Measurements from ENCODE around the gene PAM. TPM values are rescaled to one million over a fixed set of nuclear protein-coding genes. Genes with fewer than 3 reads are reported as not detected.

PAM gene
- total and polyA plus RNA-seq, 2 of the 8 experiments (the other 6 are each of a cell fraction or from before 2014, with no cell fraction given): 30.4 to 67.8 TPM

GRCh38 chr5:102889033-102889432, 133.9 kb downstream of the PAM start (continued):
- no peak for TF ChIP-seq CTBP2 (IDR thresholded peaks at IDR 0.05; ENCODE audit: borderline replicate concordance, insufficient read depth, insufficient read length, low read length)
- TF ChIP-seq ASH2L (IDR thresholded peaks at IDR 0.05; ENCODE audit: low read length): no peak
- no peak for TF ChIP-seq NRF1 (IDR thresholded peaks at IDR 0.05; ENCODE audit: low read depth, low read length)

All from H1 (cell line).